WTC11 (cell line): ENCODE measurements around the gene DNAAF1.

Experiments
- CBFB ChIP-seq: sonication (generic); formaldehyde crosslinking; IDR thresholded peaks from 2 replicates; pipeline ENCODE4 v1.8.1; 2022; ENCODE audit warnings: mild to moderate bottlenecking, low read depth, missing genetic modification reagents
- GRHL2 ChIP-seq: fragments of 250-450 bp; sonication (Bioruptor Pico); IDR thresholded peaks from 2 replicates; pipeline ENCODE4 v1.8.0; 2022; ENCODE audit warnings: mild to moderate bottlenecking, moderate library complexity; ENCODE audit not compliant: insufficient replicate concordance, severe bottlenecking
- NR2C2 ChIP-seq: sonication (generic); formaldehyde crosslinking; IDR thresholded peaks from 2 replicates; pipeline ENCODE4 v1.8.0; 2022; ENCODE audit warnings: mild to moderate bottlenecking, missing genetic modification reagents
- RORB ChIP-seq: fragments of 250-450 bp; sonication (Bioruptor Pico); IDR thresholded peaks from 2 replicates; pipeline ENCODE4 v1.9.0; 2021; ENCODE audit warnings: mild to moderate bottlenecking
- ZBTB21 ChIP-seq: sonication (generic); formaldehyde crosslinking; IDR thresholded peaks from 2 replicates; pipeline ENCODE4 v1.8.1; 2023; ENCODE audit warnings: mild to moderate bottlenecking, missing genetic modification reagents, borderline replicate concordance
- ZNF425 ChIP-seq: fragments of 250-450 bp; sonication (Bioruptor Pico); conservative IDR thresholded peaks from 2 replicates; pipeline ENCODE4 v1.9.0; 2021; ENCODE audit warnings: mild to moderate bottlenecking
- TF ChIP-seq, protein P1 (sequence below): sonication (generic); formaldehyde crosslinking; IDR thresholded peaks from 2 replicates; pipeline ENCODE4 v1.8.0; 2022; ENCODE audit warnings: mild to moderate bottlenecking, missing genetic modification reagents
- TF ChIP-seq, protein P2 (sequence below): fragments of 200-600 bp; IDR thresholded peaks from 2 replicates; pipeline ENCODE4 v1.8.0; 2022; ENCODE audit warnings: antibody characterized with exemption

GRCh38 chr16:84197466-84198128 lies 52.5 kb downstream of the DNAAF1 start:
- TF ChIP-seq RORB (CRISPR knock-in tag), result no peak
- TF ChIP-seq GRHL2, result no peak
- TF ChIP-seq, protein P1, sequence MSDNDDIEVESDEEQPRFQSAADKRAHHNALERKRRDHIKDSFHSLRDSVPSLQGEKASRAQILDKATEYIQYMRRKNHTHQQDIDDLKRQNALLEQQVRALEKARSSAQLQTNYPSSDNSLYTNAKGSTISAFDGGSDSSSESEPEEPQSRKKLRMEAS (CRISPR knock-in tag), result no peak
- TF ChIP-seq ZNF425 (CRISPR knock-in tag), result no peak
- TF ChIP-seq, protein P2, sequence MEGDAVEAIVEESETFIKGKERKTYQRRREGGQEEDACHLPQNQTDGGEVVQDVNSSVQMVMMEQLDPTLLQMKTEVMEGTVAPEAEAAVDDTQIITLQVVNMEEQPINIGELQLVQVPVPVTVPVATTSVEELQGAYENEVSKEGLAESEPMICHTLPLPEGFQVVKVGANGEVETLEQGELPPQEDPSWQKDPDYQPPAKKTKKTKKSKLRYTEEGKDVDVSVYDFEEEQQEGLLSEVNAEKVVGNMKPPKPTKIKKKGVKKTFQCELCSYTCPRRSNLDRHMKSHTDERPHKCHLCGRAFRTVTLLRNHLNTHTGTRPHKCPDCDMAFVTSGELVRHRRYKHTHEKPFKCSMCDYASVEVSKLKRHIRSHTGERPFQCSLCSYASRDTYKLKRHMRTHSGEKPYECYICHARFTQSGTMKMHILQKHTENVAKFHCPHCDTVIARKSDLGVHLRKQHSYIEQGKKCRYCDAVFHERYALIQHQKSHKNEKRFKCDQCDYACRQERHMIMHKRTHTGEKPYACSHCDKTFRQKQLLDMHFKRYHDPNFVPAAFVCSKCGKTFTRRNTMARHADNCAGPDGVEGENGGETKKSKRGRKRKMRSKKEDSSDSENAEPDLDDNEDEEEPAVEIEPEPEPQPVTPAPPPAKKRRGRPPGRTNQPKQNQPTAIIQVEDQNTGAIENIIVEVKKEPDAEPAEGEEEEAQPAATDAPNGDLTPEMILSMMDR, result no peak
- TF ChIP-seq CBFB (CRISPR knock-in tag), result no peak
- TF ChIP-seq ZBTB21 (CRISPR knock-in tag), result no peak
- no peak for TF ChIP-seq NR2C2 (CRISPR knock-in tag)
